ENCODE measurements around the gene SPTSSB.

DNA sequence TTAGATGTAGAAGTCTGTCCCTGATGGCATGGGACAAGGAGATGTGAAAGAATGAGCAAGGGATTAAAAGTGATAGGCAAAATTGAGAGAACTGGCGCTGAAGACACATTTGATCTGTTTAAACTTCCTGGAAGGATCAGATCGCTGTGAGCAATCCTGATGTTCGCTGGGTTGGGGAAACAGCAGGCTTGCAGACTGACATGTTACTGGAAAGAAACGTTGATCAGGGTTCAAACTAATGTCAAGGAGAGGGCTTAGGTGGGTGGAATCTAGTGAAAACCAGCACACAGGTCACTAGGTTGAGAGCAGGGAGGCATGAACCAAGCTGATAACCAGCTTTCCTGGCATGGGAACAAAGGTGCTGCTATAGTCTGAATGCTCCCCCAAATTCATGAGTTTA, 34.5 kb upstream of the SPTSSB start:
- TF ChIP-seq POLR2AphosphoS5 (IDR thresholded peaks at IDR 0.05) = no peak
- TF ChIP-seq EP300 (IDR thresholded peaks at IDR 0.05) = no peak
- TF ChIP-seq, protein P1, sequence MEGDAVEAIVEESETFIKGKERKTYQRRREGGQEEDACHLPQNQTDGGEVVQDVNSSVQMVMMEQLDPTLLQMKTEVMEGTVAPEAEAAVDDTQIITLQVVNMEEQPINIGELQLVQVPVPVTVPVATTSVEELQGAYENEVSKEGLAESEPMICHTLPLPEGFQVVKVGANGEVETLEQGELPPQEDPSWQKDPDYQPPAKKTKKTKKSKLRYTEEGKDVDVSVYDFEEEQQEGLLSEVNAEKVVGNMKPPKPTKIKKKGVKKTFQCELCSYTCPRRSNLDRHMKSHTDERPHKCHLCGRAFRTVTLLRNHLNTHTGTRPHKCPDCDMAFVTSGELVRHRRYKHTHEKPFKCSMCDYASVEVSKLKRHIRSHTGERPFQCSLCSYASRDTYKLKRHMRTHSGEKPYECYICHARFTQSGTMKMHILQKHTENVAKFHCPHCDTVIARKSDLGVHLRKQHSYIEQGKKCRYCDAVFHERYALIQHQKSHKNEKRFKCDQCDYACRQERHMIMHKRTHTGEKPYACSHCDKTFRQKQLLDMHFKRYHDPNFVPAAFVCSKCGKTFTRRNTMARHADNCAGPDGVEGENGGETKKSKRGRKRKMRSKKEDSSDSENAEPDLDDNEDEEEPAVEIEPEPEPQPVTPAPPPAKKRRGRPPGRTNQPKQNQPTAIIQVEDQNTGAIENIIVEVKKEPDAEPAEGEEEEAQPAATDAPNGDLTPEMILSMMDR (IDR thresholded peaks at IDR 0.05) = no peak
- no peak for TF ChIP-seq POLR2A (IDR thresholded peaks at IDR 0.05)
